GM18951 (cell line): ENCODE data around the gene TAB2.

ENCODE experiments used
- POLR2A ChIP-seq: IDR thresholded peaks from 4 replicates; pipeline ENCODE4 v1.6.1; 2011; ENCODE audit warnings: mild to moderate bottlenecking; ENCODE audit not compliant: insufficient read length, insufficient read depth; ENCODE audit errors: extremely low read depth
- in situ Hi-C: fragments of 300-500 bp; cut with MboI; formaldehyde crosslinking; loops from one replicate; pipeline ENCODE4 v1.12.0; 2022; ENCODE audit warnings: low sequenced_read_pairs, mixed read lengths, inconsistent platforms; ENCODE audit not compliant: unreplicated experiment

Gene TAB2

GRCh38 chr6:149383371-149383770 is 65.9 kb downstream of the TAB2 start:
- in situ Hi-C loops = no loop called here
- TF ChIP-seq POLR2A = no peak

GRCh38 chr6:149384464-149384863 is 67.0 kb downstream of the TAB2 start:
- in situ Hi-C loops = no loop called here
- TF ChIP-seq POLR2A = no peak

- in situ Hi-C loops = no loop called here
- TF ChIP-seq POLR2A = no peak
Observed at GRCh38 chr6:149385998-149386646, 68.6 kb downstream of the TAB2 start.

- in situ Hi-C loops = no loop called here
- TF ChIP-seq POLR2A = no peak
Observed at GRCh38 chr6:149387779-149388512, 70.4 kb downstream of the TAB2 start.

GRCh38 chr6:149389509-149390297 is 72.2 kb downstream of the TAB2 start:
- in situ Hi-C loops = no loop called here
- TF ChIP-seq POLR2A = no peak

GRCh38 chr6:149392093-149392492 is 74.6 kb downstream of the TAB2 start:
- TF ChIP-seq POLR2A = no peak

GRCh38 chr6:149392535-149392934 is 75.0 kb downstream of the TAB2 start:
- in situ Hi-C loops = no loop called here
- TF ChIP-seq POLR2A = no peak

More at GRCh38 chr6:149392093-149392492, 74.6 kb downstream of the TAB2 start:
- in situ Hi-C loops = no loop called here

- no peak for TF ChIP-seq POLR2A
- in situ Hi-C loops = no loop called here
Observed at GRCh38 chr6:149393002-149393679, 75.6 kb downstream of the TAB2 start.

GRCh38 chr6:149395185-149395584 is 77.7 kb downstream of the TAB2 start:
- no peak for TF ChIP-seq POLR2A
- in situ Hi-C loops = no loop called here

- in situ Hi-C loops = no loop called here
- no peak for TF ChIP-seq POLR2A
Observed at GRCh38 chr6:149397384-149397783, 79.9 kb downstream of the TAB2 start.

GRCh38 chr6:149400050-149400449 is 82.5 kb downstream of the TAB2 start, which contains the start of gene SUMO4:
TSS of gene SUMO4 (plus strand) at chr6:149400262. CDS start at chr6:149400392, 130 bp downstream.
- TF ChIP-seq POLR2A = no peak
- in situ Hi-C loops = no loop called here

- TF ChIP-seq POLR2A = no peak
- in situ Hi-C loops = no loop called here
Observed at GRCh38 chr6:149403534-149403933, 86.0 kb downstream of the TAB2 start.
